Activated CD4-positive, alpha-beta T cell treated with anti-CD3 and anti-CD28 coated beads, Interleukin-2, amount 10 ng/mL, durations not matched to agents 24 days and 14 days (primary cell): ENCODE measurements around the gene NLRP7. TPM values are rescaled to one million over a fixed set of nuclear protein-coding genes. Genes with fewer than 3 reads are reported as not detected.
"Not testable (repeated sequence)": the region's sequence is repeated elsewhere in the genome, so short reads cannot be mapped to it uniquely, and the experiment has no call there.

Experiments
- DNase-seq: peaks from one replicate; pipeline ENCODE4 v3.0.0; 2022
- H3K27ac Mint-ChIP-seq: one replicate; pipeline ENCODE4 v1.8.0; 2022; ENCODE audit warnings: mild to moderate bottlenecking, mixed read lengths
- H3K27me3 Mint-ChIP-seq: one replicate; pipeline ENCODE4 v1.8.0; 2022; ENCODE audit warnings: mixed read lengths
- H3K36me3 Mint-ChIP-seq: one replicate; pipeline ENCODE4 v1.8.0; 2022; ENCODE audit warnings: low read depth, mild to moderate bottlenecking, mixed read lengths
- H3K4me1 Mint-ChIP-seq: one replicate; pipeline ENCODE4 v1.8.0; 2021; ENCODE audit warnings: mixed read lengths
- H3K4me3 Mint-ChIP-seq: one replicate; pipeline ENCODE4 v1.8.0; 2022; ENCODE audit warnings: mild to moderate bottlenecking, moderate library complexity, mixed read lengths
- H3K9me3 Mint-ChIP-seq: one replicate; pipeline ENCODE4 v1.8.0; 2021; ENCODE audit warnings: mixed read lengths
- intact Hi-C: fragments of 100-400 bp; cut with micrococcal nuclease; formaldehyde crosslinking; loops from one replicate; pipeline ENCODE4 v1.15.1; 2023
- total RNA-seq: library from RNA; stranded (reverse); gene quantifications from 2 replicates; pipeline ENCODE4 v1.2.3, GENCODE V29; 2022

Gene NLRP7
- not detected in 2 replicates for total RNA-seq

- Mint-ChIP-seq H3K4me3 (no peak within 1 kb of the TSS), H3K36me3 (no peaks in the 10 kb centered on the region), H3K9me3 (no peaks in the 10 kb centered on the region), H3K27me3 (peaks cover 3% of the 10 kb centered on the region), H3K4me1 (no peaks in the 10 kb centered on the region), H3K27ac (no peak within 1 kb of the TSS)
- no peak for DNase-seq
- intact Hi-C loops, result no loop called here
Measured at GRCh38 chr19:54947381-54947780, at the start of gene NLRP7. NLRP7 (minus strand) TSS chr19:54947530.

GRCh38 chr19:54995561-54995960 is 48.2 kb upstream of the NLRP7 start:
- no peak for DNase-seq

GRCh38 chr19:54989531-54989930 is 42.2 kb upstream of the NLRP7 start:
- H3K9me3 Mint-ChIP-seq, H3K27me3 Mint-ChIP-seq, H3K4me1 Mint-ChIP-seq, intact Hi-C loops, H3K4me3 Mint-ChIP-seq, DNase-seq, H3K27ac Mint-ChIP-seq: not testable (repeated sequence)
- H3K36me3 Mint-ChIP-seq, result peaks cover 16% of the 10 kb centered on the region

More at GRCh38 chr19:54995561-54995960, 48.2 kb upstream of the NLRP7 start:
- intact Hi-C loops, result no loop called here
- Mint-ChIP-seq H3K36me3 (peaks cover 9% of the 10 kb centered on the region), H3K4me1 (no peaks in the 10 kb centered on the region), H3K27me3 (no peaks in the 10 kb centered on the region), H3K4me3 (no peak overlapping the region), H3K27ac (no peak overlapping the region), H3K9me3 (peaks cover 4% of the 10 kb centered on the region)

GRCh38 chr19:54982562-54982961 is 35.2 kb upstream of the NLRP7 start:
- H3K36me3 Mint-ChIP-seq, H3K4me3 Mint-ChIP-seq, H3K4me1 Mint-ChIP-seq, intact Hi-C loops, H3K27me3 Mint-ChIP-seq, DNase-seq, H3K27ac Mint-ChIP-seq, H3K9me3 Mint-ChIP-seq: not testable (repeated sequence)

- H3K4me1 Mint-ChIP-seq, H3K27me3 Mint-ChIP-seq, intact Hi-C loops, H3K9me3 Mint-ChIP-seq: not testable (repeated sequence)
- Mint-ChIP-seq H3K36me3 (peaks cover 14% of the 10 kb centered on the region), H3K27ac (peak overlapping the region; percentile 67), H3K4me3 (peak overlapping the region; percentile 53)
- DNase-seq, result peak; percentile 68
Measured at GRCh38 chr19:54973229-54974090, 26.1 kb upstream of the NLRP7 start.

- H3K4me1 Mint-ChIP-seq, H3K4me3 Mint-ChIP-seq, intact Hi-C loops, H3K9me3 Mint-ChIP-seq, H3K27me3 Mint-ChIP-seq, DNase-seq, H3K27ac Mint-ChIP-seq: not testable (repeated sequence)
- H3K36me3 Mint-ChIP-seq, result peaks cover 12% of the 10 kb centered on the region
Measured at GRCh38 chr19:54971446-54971845, 24.1 kb upstream of the NLRP7 start.

GRCh38 chr19:54969647-54970046 is 22.3 kb upstream of the NLRP7 start:
- no peak overlapping the region for H3K27ac Mint-ChIP-seq
- no peaks in the 10 kb centered on the region for H3K27me3 Mint-ChIP-seq
- no peak overlapping the region for H3K4me3 Mint-ChIP-seq
- H3K4me1 Mint-ChIP-seq, result peaks cover 6% of the 10 kb centered on the region
- intact Hi-C loops, result no loop called here
- H3K9me3 Mint-ChIP-seq, result no peaks in the 10 kb centered on the region
- no peak for DNase-seq
- H3K36me3 Mint-ChIP-seq, result peaks cover 12% of the 10 kb centered on the region

GRCh38 chr19:54967611-54968010 is 20.3 kb upstream of the NLRP7 start:
- no peak overlapping the region for H3K27ac Mint-ChIP-seq
- intact Hi-C loops, result no loop called here
- no peaks in the 10 kb centered on the region for H3K9me3 Mint-ChIP-seq
- H3K4me3 Mint-ChIP-seq, result peak overlapping the region; percentile 19
- H3K27me3 Mint-ChIP-seq, result no peaks in the 10 kb centered on the region
- no peak for DNase-seq
- no peaks in the 10 kb centered on the region for H3K4me1 Mint-ChIP-seq
- peaks cover 9% of the 10 kb centered on the region for H3K36me3 Mint-ChIP-seq

GRCh38 chr19:54965055-54965454 is 17.7 kb upstream of the NLRP7 start:
- H3K27me3 Mint-ChIP-seq, intact Hi-C loops, H3K4me1 Mint-ChIP-seq, H3K36me3 Mint-ChIP-seq, H3K9me3 Mint-ChIP-seq, DNase-seq, H3K4me3 Mint-ChIP-seq, H3K27ac Mint-ChIP-seq: not testable (repeated sequence)

GRCh38 chr19:54959840-54960239 is 12.5 kb upstream of the NLRP7 start:
- peak overlapping the region; percentile 41 for H3K4me3 Mint-ChIP-seq
- H3K4me1 Mint-ChIP-seq, result peaks cover 11% of the 10 kb centered on the region
- intact Hi-C loops, result no loop called here
- peak; percentile 64 for DNase-seq
- H3K9me3 Mint-ChIP-seq, result no peaks in the 10 kb centered on the region
- no peaks in the 10 kb centered on the region for H3K36me3 Mint-ChIP-seq
- peaks cover 2% of the 10 kb centered on the region for H3K27me3 Mint-ChIP-seq
- H3K27ac Mint-ChIP-seq, result no peak overlapping the region

- no peak overlapping the region for H3K27ac Mint-ChIP-seq
- intact Hi-C loops, result no loop called here
Measured at GRCh38 chr19:54955376-54955775, 8.0 kb upstream of the NLRP7 start.

GRCh38 chr19:54953345-54953713 is 6.0 kb upstream of the NLRP7 start:
- H3K4me1 Mint-ChIP-seq, H3K27ac Mint-ChIP-seq, H3K27me3 Mint-ChIP-seq, intact Hi-C loops, H3K9me3 Mint-ChIP-seq, DNase-seq, H3K36me3 Mint-ChIP-seq, H3K4me3 Mint-ChIP-seq: not testable (repeated sequence)

More at GRCh38 chr19:54955376-54955775, 8.0 kb upstream of the NLRP7 start:
- Mint-ChIP-seq H3K27me3 (peaks cover 2% of the 10 kb centered on the region), H3K4me3 (no peak overlapping the region), H3K36me3 (no peaks in the 10 kb centered on the region), H3K9me3 (no peaks in the 10 kb centered on the region), H3K4me1 (peaks cover 11% of the 10 kb centered on the region)
- no peak for DNase-seq

GRCh38 chr19:54952591-54953344 is 5.4 kb upstream of the NLRP7 start:
- DNase-seq, result no peak
- Mint-ChIP-seq H3K27me3 (peaks cover 3% of the 10 kb centered on the region), H3K27ac (no peak overlapping the region), H3K4me3 (no peak overlapping the region), H3K36me3 (no peaks in the 10 kb centered on the region), H3K9me3 (no peaks in the 10 kb centered on the region), H3K4me1 (peaks cover 1% of the 10 kb centered on the region)
- intact Hi-C loops, result no loop called here

GRCh38 chr19:54950580-54950979 is 3.2 kb upstream of the NLRP7 start:
- H3K4me3 Mint-ChIP-seq, H3K9me3 Mint-ChIP-seq, H3K27me3 Mint-ChIP-seq, H3K4me1 Mint-ChIP-seq, H3K27ac Mint-ChIP-seq, DNase-seq, H3K36me3 Mint-ChIP-seq, intact Hi-C loops: not testable (repeated sequence)
